Measurements from ENCODE around the gene ZNF575. TPM values are rescaled to one million over a fixed set of nuclear protein-coding genes. Genes with fewer than 3 reads are reported as not detected.

The ZNF575 gene
- total and polyA plus RNA-seq, 10 of the 15 experiments (the other 5 are each of a cell fraction or from before 2014, with no cell fraction given), result 0.18 to 2.8 (median 0.75) TPM

DNA sequence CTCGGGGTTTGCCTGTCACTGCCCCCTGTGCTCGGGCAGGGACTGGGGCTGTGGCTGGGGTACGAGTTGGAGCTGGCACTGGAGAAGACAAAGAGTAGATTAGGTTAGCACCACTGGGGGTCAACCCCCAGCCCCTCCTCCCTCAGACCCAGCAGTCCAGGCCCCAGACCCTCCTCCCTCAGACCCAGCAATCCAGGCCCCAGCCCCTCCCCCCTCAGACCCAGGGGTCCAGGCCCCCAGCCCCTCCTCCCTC, 19.1 kb downstream of the ZNF575 start:
- Histone ChIP-seq H3K4me3 (no peak overlapping the region), H4K20me1 (ENCODE audit: control insufficient read depth, insufficient read depth) (no peaks in the 10 kb centered on the region), H3K27ac (ENCODE audit: control insufficient read depth, insufficient read depth) (no peak overlapping the region), H2AFZ (ENCODE audit: control insufficient read depth, low read depth, low read length) (no peak overlapping the region), H3K9me3 (replicated peaks; ENCODE audit: control insufficient read depth, insufficient read depth, low read length) (no peaks in the 10 kb centered on the region), H3K4me1 (ENCODE audit: control insufficient read depth, insufficient read depth, low read length) (no peaks in the 10 kb centered on the region), H3K79me2 (ENCODE audit: control insufficient read depth, insufficient read depth, low read length) (no peaks in the 10 kb centered on the region), H3K36me3 (ENCODE audit: control insufficient read depth in 2 of 2, insufficient read depth in 2 of 2, low read length in 1 of 2) (peaks cover 11 to 13% of the 10 kb centered on the region in 2 experiments; a peak in 3 of 4 replicates), H3K27me3 (replicated peaks in 1 of 2; ENCODE audit: control insufficient read depth in 2 of 2, insufficient read depth in 2 of 2, low read length in 1 of 2) (no peaks in the 10 kb centered on the region), H3K9ac (ENCODE audit: control insufficient read depth, insufficient read depth, low read length) (no peak overlapping the region), H3K4me2 (ENCODE audit: control insufficient read depth, insufficient read depth) (no peak overlapping the region)
- FAIRE-seq, result no peak
- ATAC-seq, result no peak
- ChIA-PET POLR2A (no interaction called here), CTCF (interaction anchor here (6.7 to 10.1 kb wide), 2 partner anchors 19 to 43 kb away, joined by 99 to 169 read pairs; partner anchors contain the start of genes IRGQ, PINLYP, XRCC1 and ZNF576), SMC1A (ENCODE audit: uncharacterized antibody, unreplicated experiment) (no interaction called here), RAD21 (ENCODE audit: unreplicated experiment) (no interaction called here)
- TF ChIP-seq HDAC2 (IDR thresholded peaks at IDR 0.05) (no peak), ZNF274 (IDR thresholded peaks at IDR 0.05; ENCODE audit: insufficient read depth, insufficient read length) (no peak), YBX1 (IDR thresholded peaks at IDR 0.05) (no peak)
- DNase-seq (ENCODE audit: low read depth, low spot score), result no peak
- 88% methylated on average over 3 of the region's 3 CpGs for WGBS (ENCODE audit: insufficient coverage, insufficient replicate concordance, low lambda C conversion rate, missing lambda C conversion rate)
- no TSS peak for BruUV-seq (replicated peaks)
- in situ Hi-C loops (cut with MboI) (no loop called here), intact Hi-C loops (cut with micrococcal nuclease; ENCODE audit: unreplicated experiment) (no loop called here)

DNA sequence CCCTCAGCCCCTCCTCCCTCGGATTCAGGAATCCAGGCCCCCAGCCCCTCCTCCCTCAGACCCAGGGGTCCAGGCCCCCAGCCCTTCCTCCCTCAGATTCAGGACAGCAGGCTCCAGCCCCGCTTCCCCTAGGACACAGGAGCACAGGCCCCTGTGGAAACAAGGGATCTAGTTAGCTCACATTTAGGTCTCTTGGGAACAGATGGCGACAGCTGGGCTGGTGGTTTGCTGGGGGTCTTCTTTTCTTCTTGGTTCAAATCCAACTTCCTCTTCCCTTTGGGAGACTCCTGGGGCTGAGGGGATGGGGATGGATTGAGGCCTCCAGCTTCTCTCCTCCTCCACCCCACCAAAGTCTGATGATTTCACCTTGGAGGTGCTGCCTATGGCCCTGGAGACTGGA, 19.6 kb downstream of the ZNF575 start:
- H3K9ac ChIP-seq (ENCODE audit: control insufficient read depth, insufficient read depth, low read length), result no peak overlapping the region
- in situ Hi-C loops (cut with MboI), result no loop called here
- no TSS peak for BruUV-seq (replicated peaks)
- H3K27ac ChIP-seq (ENCODE audit: control insufficient read depth, insufficient read depth), result no peak overlapping the region
- peaks cover 11 to 13% of the 10 kb centered on the region in 2 experiments; a peak in 3 of 4 replicates for H3K36me3 ChIP-seq (ENCODE audit: control insufficient read depth in 2 of 2, insufficient read depth in 2 of 2, low read length in 1 of 2)
- H3K4me1 ChIP-seq (ENCODE audit: control insufficient read depth, insufficient read depth, low read length), result no peaks in the 10 kb centered on the region
- ChIA-PET SMC1A (ENCODE audit: uncharacterized antibody, unreplicated experiment) (no interaction called here), RAD21 (ENCODE audit: unreplicated experiment) (interaction anchor here (4.8 kb wide), 1 partner anchor 43 kb away, joined by 92 read pairs; the partner anchor contains the start of genes IRGQ and ZNF576), CTCF (interaction anchor here (6.7 to 10.1 kb wide), 2 partner anchors 19 to 43 kb away, joined by 99 to 169 read pairs; partner anchors contain the start of genes IRGQ, PINLYP, XRCC1 and ZNF576), POLR2A (no interaction called here)
- H4K20me1 ChIP-seq (ENCODE audit: control insufficient read depth, insufficient read depth), result no peaks in the 10 kb centered on the region
- FAIRE-seq (no peak), DNase-seq (ENCODE audit: low read depth, low spot score) (no peak), ATAC-seq (no peak)
- no peak overlapping the region for H3K4me2 ChIP-seq (ENCODE audit: control insufficient read depth, insufficient read depth)
- WGBS (ENCODE audit: insufficient coverage, insufficient replicate concordance, low lambda C conversion rate, missing lambda C conversion rate), result 94% methylated on average over 2 of the region's 3 CpGs
- TF ChIP-seq SP1 (IDR thresholded peaks at IDR 0.05; ENCODE audit: low read depth, low read length), result no peak
- TF ChIP-seq, protein P1, sequence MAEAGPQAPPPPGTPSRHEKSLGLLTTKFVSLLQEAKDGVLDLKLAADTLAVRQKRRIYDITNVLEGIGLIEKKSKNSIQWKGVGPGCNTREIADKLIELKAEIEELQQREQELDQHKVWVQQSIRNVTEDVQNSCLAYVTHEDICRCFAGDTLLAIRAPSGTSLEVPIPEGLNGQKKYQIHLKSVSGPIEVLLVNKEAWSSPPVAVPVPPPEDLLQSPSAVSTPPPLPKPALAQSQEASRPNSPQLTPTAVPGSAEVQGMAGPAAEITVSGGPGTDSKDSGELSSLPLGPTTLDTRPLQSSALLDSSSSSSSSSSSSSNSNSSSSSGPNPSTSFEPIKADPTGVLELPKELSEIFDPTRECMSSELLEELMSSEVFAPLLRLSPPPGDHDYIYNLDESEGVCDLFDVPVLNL (IDR thresholded peaks at IDR 0.05; ENCODE audit: low read depth, low read length), result no peak
- no peak for TF ChIP-seq USF1 (IDR thresholded peaks at IDR 0.05; ENCODE audit: borderline replicate concordance, extremely low read length, insufficient read depth, low read depth, low read length)
- TF ChIP-seq RAD21 (IDR thresholded peaks at IDR 0.05; ENCODE audit: insufficient read depth, low read depth, low read length), result no peak
- no peak for TF ChIP-seq E4F1 (IDR thresholded peaks at IDR 0.05; ENCODE audit: borderline replicate concordance, partially characterized antibody)
- TF ChIP-seq CHD1 (IDR thresholded peaks at IDR 0.05; ENCODE audit: low read depth, low read length), result no peak
- no peak for TF ChIP-seq SMAD1 (IDR thresholded peaks at IDR 0.05; ENCODE audit: low read depth, partially characterized antibody)
- TF ChIP-seq ZNF384 (IDR thresholded peaks at IDR 0.05; ENCODE audit: borderline replicate concordance, low read depth, low read length), result no peak
- no peaks in the 10 kb centered on the region for H3K79me2 ChIP-seq (ENCODE audit: control insufficient read depth, insufficient read depth, low read length)
- H3K27me3 ChIP-seq (replicated peaks in 1 of 2; ENCODE audit: control insufficient read depth in 2 of 2, insufficient read depth in 2 of 2, low read length in 1 of 2), result no peaks in the 10 kb centered on the region
- H2AFZ ChIP-seq (ENCODE audit: control insufficient read depth, low read depth, low read length), result no peak overlapping the region
- no peaks in the 10 kb centered on the region for H3K9me3 ChIP-seq (replicated peaks; ENCODE audit: control insufficient read depth, insufficient read depth, low read length)
- intact Hi-C loops (cut with micrococcal nuclease; ENCODE audit: unreplicated experiment), result no loop called here
- H3K4me3 ChIP-seq, result no peak overlapping the region

Measured in GM12878 (cell line).